GM23338 (cell line): Measurements from ENCODE around the gene EML3.

Experiments used
- EZH2 ChIP-seq: fragments of 200-600 bp; sonication (generic); IDR thresholded peaks from one replicate; pipeline ENCODE4 v1.8.0; 2017; ENCODE audit warnings: antibody characterized with exemption, mild to moderate bottlenecking, low read depth; ENCODE audit not compliant: unreplicated experiment
- EZH2phosphoT487 ChIP-seq: fragments of 200-600 bp; sonication (generic); IDR thresholded peaks from one replicate; pipeline ENCODE4 v1.8.1; 2018; ENCODE audit warnings: antibody characterized with exemption; ENCODE audit not compliant: unreplicated experiment

- TF ChIP-seq EZH2 (no peak), EZH2phosphoT487 (no peak)
These were observed 8.7 kb downstream of the EML3 start for GRCh38 chr11:62603776-62604299.
